ENCODE data around the gene CXXC5. TPM values are rescaled to one million over a fixed set of nuclear protein-coding genes. Genes with fewer than 3 reads are reported as not detected.

The CXXC5 gene
- total and polyA plus RNA-seq, 9 of the 15 experiments (the other 6 are each of a cell fraction or from before 2014, with no cell fraction given), result 1.9 to 123 (median 45.8) TPM

GRCh38 chr5:139710319-139711066 lies 62.3 kb downstream of the CXXC5 start:
- in situ Hi-C loops (cut with MboI), result no loop called here
- TF ChIP-seq HEY1 (CRISPR knock-in tag; IDR thresholded peaks at IDR 0.05; ENCODE audit: borderline replicate concordance), result no peak
- no peak for TF ChIP-seq ZNF449 (CRISPR knock-in tag; IDR thresholded peaks at IDR 0.05)
- TF ChIP-seq GATA2 (CRISPR knock-in tag; IDR thresholded peaks at IDR 0.05), result no peak
- TF ChIP-seq E2F3 (CRISPR knock-in tag; IDR thresholded peaks at IDR 0.05), result no peak
- TF ChIP-seq NUFIP1 (IDR thresholded peaks at IDR 0.05; ENCODE audit: partially characterized antibody), result no peak
- no peak for TF ChIP-seq ZNF146 (CRISPR knock-in tag; IDR thresholded peaks at IDR 0.05; ENCODE audit: unreplicated experiment)
- TF ChIP-seq HSF4 (CRISPR knock-in tag; IDR thresholded peaks at IDR 0.05; ENCODE audit: borderline replicate concordance), result no peak
- TF ChIP-seq RBM15 (IDR thresholded peaks at IDR 0.05; ENCODE audit: insufficient read depth, low read length), result no peak
- peak; percentile 53 for TF ChIP-seq CHD1 (IDR thresholded peaks at IDR 0.05; ENCODE audit: low read length)
- TF ChIP-seq ZFX (CRISPR knock-in tag; IDR thresholded peaks at IDR 0.05), result peak; percentile 92
- peak in 1 of 2 experiments; percentile 43; a peak in 1 of 4 replicates for TF ChIP-seq KDM1A (IDR thresholded peaks at IDR 0.05)
- TF ChIP-seq HDAC6 (IDR thresholded peaks at IDR 0.05; ENCODE audit: low read depth, low read length), result no peak
- TF ChIP-seq SNRNP70 (optimal IDR thresholded peaks at IDR 0.05; ENCODE audit: low read depth, low read length), result no peak

More at GRCh38 chr5:139710319-139711066, 62.3 kb downstream of the CXXC5 start:
- POLR2A ChIA-PET, result interaction anchor here (0.6 to 5.0 kb wide), 9 partner anchors 10 to 1199 kb away, joined by 3 to 28 read pairs (median 7); no protein-coding TSS in a partner anchor
- Histone ChIP-seq H3K9me1 (ENCODE audit: control insufficient read depth, insufficient read depth, low read length) (no peaks in the 10 kb centered on the region), H3K4me1 (replicated peaks in 1 of 2; ENCODE audit: control insufficient read depth in 2 of 2, insufficient read depth in 2 of 2, low read length in 2 of 2) (peaks cover 40 to 54% of the 10 kb centered on the region in 2 experiments), H3K27ac (ENCODE audit: extremely low read depth, low read depth, low read length) (peak overlapping the region; percentile 81), H3K4me3 (peak overlapping the region; percentile 57), H4K20me1 (replicated peaks; ENCODE audit: control insufficient read depth, insufficient read depth, low read length) (no peaks in the 10 kb centered on the region), H2AFZ (ENCODE audit: low read depth, low read length) (peak overlapping the region; percentile 89), H3K9ac (ENCODE audit: insufficient read depth in 1 of 2, low read depth in 2 of 2, low read length in 2 of 2) (peak overlapping the region; percentile 59 to 91), H3K27me3 (ENCODE audit: control insufficient read depth in 2 of 2, insufficient read depth in 2 of 2, low read length in 2 of 2) (no peaks in the 10 kb centered on the region), H3K4me2 (ENCODE audit: insufficient read depth, low read length) (peak overlapping the region; percentile 77), H3K36me3 (ENCODE audit: control insufficient read depth, insufficient read depth, low read length) (no peaks in the 10 kb centered on the region), H3K9me3 (replicated peaks; ENCODE audit: control insufficient read depth, insufficient read depth, low read depth, low read length) (no peaks in the 10 kb centered on the region), H3K79me2 (ENCODE audit: control insufficient read depth, insufficient read depth, low read length) (no peaks in the 10 kb centered on the region)
- CTCF ChIA-PET (ENCODE audit: low intra/inter-chr PET ratio), result no interaction called here
- 21% methylated on average over 46 of the region's 60 CpGs for WGBS (ENCODE audit: insufficient coverage, low coverage, missing lambda C conversion rate)
- intact Hi-C loops (cut with micrococcal nuclease), result loop anchor here (2.0 kb wide), 3 partner anchors 14 to 62 kb away; partner anchors contain the start of gene CXXC5
- TSS peak; percentile 50 for BruUV-seq (replicated peaks)
- FAIRE-seq, result no peak
- peak; percentile 78 to 86 (median 82) for DNase-seq (ENCODE audit: extremely low read depth in 1 of 4, low spot score in 3 of 4)
- ATAC-seq, result peak; percentile 33

Measured in K562 (cell line).